ENCODE results near the gene R3HDM2.
"Not testable (repeated sequence)": the region's sequence is repeated elsewhere in the genome, so short reads cannot be mapped to it uniquely, and the experiment has no call there.

R3HDM2 gene

DNA sequence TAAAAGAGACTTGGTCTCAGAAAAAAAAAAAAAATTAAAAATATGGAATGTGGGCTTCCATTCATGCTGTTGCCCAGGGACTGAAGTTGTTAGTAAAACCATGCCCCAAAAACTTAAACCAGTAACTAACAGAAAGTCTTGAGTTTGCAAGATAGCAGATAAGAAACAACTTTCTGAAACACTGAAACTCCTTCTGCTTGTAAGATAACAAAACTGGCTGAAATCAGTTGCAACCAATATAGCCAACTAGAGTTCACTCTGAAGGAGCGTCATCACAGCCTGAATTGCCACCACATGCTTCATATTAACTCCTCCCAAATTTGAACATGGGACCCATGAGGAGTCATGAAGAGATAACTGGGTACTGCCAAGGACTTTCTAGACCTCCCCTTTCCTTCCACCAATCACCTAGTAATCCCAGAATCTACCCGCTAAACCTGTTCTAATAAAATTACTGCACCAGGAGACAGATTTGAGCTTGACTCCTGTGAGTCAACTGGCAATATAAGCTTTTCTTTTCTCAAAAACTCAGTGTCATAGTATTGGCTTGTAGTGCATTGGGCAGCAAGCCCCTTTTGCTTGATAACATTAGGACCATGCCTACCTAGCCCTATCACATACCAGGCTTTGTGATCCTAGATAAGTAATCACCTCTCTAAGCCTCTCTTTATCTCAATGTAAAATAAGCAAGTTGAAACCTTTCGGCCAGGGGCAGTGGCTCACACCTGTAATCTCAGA is 53.6 kb downstream of the R3HDM2 start:
- DNase-seq (ENCODE audit: low read depth in 3 of 3), result no peak

GRCh38 chr12:57372233-57372632 is 58.6 kb downstream of the R3HDM2 start:
- DNase-seq (ENCODE audit: low read depth in 3 of 3), result no peak

- DNase-seq (ENCODE audit: low read depth in 3 of 3), result no peak
Observed at GRCh38 chr12:57370696-57371095, 60.1 kb downstream of the R3HDM2 start.

DNA sequence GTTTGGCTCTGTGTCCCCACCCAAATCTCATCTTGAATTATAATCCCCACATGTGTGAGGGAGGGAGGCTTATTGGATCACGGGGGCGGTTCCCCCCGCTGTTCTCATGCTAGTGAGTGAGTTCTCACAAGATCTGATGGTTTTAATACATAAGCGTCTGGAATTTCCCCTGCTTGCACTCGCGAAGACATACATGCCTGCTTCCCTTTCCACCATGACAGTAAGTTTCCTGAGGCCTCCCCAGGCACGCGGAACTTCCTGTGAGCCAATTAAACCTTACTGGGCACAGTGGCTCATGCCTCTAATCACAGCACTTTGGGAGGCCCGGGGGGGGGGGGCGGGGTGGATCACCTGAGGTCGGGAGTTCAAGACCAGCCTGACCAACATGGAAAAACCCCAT is 60.8 kb downstream of the R3HDM2 start:
- no peak for DNase-seq (ENCODE audit: low read depth in 3 of 3)

GRCh38 chr12:57369202-57369601 is 61.6 kb downstream of the R3HDM2 start:
- no peak for DNase-seq (ENCODE audit: low read depth in 3 of 3)

GRCh38 chr12:57368349-57369095 is 62.3 kb downstream of the R3HDM2 start:
- DNase-seq (ENCODE audit: low read depth in 3 of 3), result no peak

DNA sequence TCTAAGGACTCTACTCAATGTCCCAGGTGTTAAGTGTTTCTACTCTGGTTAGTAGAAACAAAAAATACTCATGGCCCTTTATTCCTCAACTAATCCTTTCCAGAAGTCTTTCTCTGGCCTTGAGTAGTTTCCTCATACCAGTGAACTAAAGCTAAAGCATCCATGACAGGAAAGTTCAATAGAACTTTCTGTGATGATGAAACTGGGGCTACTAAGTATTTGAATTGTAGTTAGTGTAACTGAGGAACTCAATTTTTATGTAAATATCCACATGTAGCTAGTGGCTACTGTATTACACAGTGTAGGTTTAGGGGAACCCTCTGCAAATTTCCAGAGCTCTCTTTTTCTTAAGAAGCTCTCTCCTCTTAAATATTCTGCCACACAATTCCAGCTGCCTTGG is 63.7 kb downstream of the R3HDM2 start:
- no peak for DNase-seq (ENCODE audit: low read depth in 3 of 3)

DNA sequence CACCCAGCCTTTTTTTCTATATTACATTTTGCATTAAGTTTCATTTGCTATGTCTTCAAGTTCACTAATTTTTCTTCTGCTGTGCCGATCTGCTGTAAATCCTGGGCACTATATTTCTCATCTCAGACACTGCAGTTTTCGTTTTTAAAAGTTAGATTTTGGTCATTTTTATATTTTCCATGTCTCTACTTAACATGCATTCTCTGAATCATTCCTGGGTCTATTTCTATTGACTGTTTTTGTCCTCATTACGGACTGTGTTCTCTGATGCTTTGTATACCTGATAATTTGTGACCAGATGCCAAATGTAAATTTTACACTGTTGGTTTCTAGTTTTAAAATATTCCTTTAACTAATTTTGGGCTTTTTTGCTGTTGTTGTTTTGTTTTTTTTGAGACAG is 64.5 kb downstream of the R3HDM2 start:
- DNase-seq (ENCODE audit: low read depth in 3 of 3), result no peak

DNA sequence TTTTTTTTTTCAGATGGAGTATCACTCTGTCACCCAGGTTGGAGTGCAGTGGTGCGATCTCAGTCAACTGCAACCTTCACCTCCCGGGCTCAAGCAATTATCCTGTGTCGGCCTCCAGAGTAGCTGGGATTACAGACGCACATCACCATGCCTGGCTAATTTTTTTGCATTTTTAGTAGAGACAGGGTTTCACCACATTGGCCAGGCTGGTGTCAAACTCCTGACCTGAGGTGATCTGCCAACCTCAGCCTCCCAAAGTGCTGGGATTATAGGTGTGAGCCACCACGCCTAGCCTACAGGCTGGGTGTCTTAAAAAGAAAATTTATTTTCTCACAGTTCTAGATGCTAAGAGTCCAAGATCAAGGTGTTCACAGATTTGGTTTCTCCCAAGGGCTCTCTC is 66.7 kb downstream of the R3HDM2 start:
- not testable (repeated sequence) for DNase-seq (ENCODE audit: low read depth in 3 of 3)

DNA sequence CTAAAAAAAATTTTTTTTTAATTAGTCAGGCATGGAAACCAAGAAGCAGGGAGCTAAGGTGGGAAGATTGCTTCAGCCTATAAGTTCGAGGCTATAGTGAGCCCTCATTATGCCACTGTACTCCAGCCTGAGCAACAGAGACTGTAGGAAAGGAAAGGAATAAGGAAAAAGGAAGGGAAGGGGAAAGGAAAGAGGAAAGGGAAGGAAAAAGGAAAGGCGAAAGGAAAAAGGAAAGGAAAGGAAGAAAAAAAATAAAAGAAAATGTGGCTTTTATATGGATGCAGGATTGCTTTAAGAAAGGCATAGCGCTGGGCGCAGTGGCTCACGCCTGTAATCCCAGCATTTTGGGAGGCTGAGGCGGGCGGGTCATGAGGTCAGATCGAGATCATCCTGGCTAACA is 70.4 kb downstream of the R3HDM2 start:
- no peak for DNase-seq (ENCODE audit: low read depth in 3 of 3)

DNA sequence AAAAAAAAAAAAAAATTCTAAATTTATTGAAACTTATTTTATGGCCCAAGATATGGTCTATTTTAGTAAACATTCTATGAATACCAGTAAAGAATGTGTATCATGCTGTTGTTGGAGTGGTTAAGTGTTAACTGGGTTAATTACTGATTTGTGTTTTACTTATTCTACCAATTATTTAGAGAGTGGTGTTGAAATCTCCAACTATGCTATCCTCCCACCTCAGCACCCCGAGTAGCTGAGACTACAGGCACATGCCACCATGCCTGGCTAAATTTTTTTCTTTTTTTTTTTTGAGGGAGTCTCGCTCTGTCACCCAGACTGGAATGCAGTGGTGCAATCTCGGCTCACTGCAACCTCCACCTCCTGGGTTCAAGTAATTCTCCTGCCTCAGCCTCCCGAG is 72.2 kb downstream of the R3HDM2 start:
- DNase-seq (ENCODE audit: low read depth in 3 of 3), result no peak

DNA sequence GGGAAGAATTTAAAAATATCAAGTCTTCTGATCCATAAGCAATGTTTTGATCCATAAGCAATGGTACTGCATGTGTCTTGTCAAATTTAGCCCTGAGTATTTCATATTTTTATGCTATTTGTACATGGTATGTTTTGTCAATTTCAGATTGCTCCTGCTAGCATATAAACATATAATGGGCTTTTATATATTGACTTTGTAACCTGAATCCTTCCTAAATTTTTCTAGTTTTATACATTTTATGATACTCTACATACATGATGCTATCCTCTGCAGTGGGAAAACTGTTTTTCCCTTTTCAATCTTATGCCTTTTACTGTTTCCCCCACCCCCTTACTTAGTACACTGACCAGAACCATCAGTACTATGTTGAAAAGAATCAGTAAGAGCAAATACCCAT is 75.1 kb downstream of the R3HDM2 start:
- no peak for DNase-seq (ENCODE audit: low read depth in 3 of 3)

DNA sequence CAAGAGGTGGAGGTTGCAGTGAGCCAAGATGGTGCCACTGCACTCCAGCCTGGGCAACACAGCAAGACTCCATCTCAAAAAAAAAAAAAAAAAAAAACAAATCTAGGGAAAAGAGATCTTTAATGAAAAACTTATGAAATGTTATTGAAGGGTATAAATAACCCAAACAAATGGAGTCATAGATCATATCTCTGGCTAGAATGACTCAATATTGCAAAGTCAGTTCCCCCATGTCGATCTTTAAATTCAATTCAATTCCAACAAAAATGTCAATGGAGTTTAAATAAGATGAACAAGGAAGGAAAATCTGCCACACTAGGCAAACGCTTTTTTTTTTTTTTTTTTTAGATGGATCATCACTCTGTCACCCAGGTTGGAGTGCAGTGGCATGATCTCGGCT is 78.7 kb downstream of the R3HDM2 start:
- no peak for DNase-seq (ENCODE audit: low read depth in 3 of 3)

DNA sequence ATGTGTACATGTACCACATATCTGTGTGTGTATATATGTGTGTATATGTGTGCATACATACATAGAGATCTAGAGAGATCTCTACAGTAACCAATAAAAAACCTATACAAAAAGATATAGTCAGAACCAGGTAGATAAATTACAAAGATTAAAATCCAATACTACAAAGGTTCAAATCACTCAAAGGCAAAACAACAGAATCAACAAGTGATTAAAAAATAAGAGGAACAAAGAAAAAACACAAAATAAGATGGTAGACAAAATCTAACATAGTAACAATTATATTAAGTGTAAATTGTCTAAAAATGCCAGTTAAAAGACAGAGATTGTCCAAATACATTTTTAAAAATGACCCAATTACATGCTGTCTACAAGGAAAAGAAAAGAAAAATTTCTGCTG is 83.6 kb downstream of the R3HDM2 start:
- no peak for DNase-seq (ENCODE audit: low read depth in 3 of 3)

DNA sequence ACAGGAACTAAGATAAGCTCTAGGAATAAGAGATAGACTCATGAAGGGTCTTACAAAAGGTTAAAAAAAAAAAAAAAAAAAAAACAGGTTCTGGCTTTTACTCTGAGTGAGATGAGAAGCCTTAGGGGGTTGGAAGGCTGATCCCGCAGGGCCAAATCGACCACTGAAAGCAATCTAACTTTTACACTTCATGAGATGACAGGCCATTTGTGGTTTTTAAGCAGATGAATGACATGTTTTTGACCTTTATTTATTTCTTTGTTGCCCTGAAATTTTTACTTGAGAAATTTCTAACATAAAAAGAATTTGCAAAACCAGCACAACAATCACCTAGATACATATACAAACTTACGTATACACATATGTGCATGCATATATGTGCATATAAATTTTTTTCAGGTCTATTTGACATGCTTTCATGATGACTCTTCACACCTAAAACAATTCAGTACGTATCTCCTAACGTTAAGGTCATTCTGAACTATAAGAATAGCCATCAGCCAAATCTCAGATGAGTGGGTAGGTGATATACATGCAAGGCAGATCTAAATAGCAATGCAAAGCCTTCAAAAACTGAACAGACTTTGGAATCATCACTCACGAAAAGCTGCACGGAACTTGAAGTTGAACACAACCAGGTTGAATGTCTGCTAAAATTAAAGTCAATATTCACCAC is 87.0 kb downstream of the R3HDM2 start:
- no peak for DNase-seq (ENCODE audit: low read depth in 3 of 3)

GRCh38 chr12:57342207-57342691 is 88.6 kb downstream of the R3HDM2 start:
- no peak for DNase-seq (ENCODE audit: low read depth in 3 of 3)

DNA sequence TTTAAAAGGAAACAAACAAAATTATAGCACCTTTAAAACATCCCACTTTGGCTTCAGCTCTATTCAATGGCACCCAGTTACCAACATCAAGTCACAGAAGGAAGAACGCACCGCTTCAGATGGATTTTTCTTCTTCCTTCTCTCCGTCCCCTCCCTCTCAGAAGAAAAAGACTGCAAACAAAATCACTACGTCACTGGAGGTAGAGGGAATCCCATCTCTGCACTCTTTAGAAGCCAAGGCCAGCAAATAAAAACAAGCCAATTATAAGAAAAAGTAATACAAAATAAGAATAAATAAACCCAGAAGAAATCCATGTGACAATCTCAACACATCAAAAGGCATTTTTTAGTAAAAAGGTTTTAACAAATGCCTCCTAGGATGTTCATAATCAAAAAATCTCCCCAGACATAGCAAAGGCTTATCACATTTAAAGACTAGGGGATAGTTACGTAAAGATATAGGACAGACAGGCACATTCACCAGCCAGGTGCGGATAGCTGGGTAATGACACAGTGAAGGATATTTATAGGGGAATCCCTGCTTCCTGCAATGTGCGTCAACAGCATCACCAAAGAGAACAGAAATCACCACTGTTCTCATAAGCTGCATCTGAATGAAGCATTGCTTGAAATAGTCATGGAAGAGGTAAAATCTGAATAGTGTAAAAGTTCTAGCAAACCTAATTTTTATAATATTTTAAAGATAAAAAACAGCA is 89.4 kb downstream of the R3HDM2 start:
- no peak for DNase-seq (ENCODE audit: low read depth in 3 of 3)

- no peak for DNase-seq (ENCODE audit: low read depth in 3 of 3)
Observed at GRCh38 chr12:57340104-57340503, 90.7 kb downstream of the R3HDM2 start.

DNA sequence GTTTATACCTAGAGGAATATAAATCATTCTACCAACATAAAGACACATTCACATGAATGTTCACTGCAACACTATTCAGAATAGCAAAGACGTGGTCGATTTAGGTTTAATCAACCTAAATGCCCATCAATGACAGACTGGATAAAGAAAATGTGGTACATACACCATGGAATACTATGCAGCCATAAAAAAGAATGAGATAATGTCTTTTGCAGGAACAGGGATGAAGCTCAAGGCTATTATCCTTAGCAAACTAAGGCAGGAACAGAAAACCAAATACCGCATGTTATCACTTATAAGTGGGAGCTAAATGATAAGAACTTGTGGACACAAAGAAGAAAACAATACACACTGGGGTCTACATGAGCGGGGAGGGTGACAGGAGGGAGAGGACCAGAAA is 94.5 kb downstream of the R3HDM2 start:
- DNase-seq (ENCODE audit: low read depth in 3 of 3), result not testable (repeated sequence)

DNA sequence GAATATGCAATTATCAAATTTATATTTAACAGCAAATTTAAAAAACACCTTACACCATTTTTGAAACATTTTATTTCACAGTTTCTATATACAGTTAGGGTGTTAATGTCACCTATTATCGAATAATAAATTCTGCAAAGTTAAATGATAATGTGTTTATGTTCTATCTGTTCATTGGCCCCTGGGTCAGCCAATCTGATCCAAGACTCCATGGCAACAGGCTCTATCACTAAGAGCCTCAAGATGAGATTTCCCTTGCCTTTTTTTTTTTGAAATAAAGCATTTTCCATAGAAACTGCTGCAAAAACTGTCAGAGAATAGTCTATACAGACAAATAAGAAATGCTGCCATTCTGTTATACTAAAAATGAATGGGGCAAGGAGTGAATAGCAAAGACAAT is 96.6 kb downstream of the R3HDM2 start:
- no peak for DNase-seq (ENCODE audit: low read depth in 3 of 3)

DNA sequence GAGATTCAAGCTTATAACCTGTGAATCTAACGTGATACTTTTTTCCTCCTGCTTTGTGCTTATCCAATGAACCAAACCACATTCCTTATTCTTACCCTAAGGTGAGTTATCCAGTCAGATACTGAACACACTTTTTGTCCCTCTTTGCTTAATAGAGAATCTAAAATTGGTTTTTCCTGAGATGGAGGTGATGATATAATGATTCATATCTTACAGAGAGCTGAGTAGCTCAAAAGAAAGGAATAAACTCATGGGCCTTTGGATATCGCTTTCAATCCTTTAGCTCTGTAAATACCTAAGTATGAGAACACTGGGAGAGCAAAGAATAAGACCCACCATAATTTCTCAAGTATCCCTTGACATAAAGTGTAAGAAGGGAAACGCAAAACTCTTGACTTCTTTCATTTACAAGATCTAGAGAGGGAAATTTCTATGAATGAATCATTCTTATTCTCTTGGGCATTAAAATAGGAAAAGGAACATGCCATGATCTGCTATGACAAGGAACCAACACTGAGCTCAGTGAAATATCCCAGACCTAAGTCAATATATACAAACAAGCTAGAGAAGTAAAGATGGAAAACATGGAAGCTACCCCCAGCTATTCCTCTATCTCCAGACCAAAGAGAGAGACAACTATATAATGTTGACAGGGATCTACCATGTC is 98.1 kb downstream of the R3HDM2 start:
- DNase-seq (ENCODE audit: low read depth in 3 of 3), result no peak

- no peak for DNase-seq (ENCODE audit: low read depth in 3 of 3)
Observed at GRCh38 chr12:57330992-57331391, 99.9 kb downstream of the R3HDM2 start.
